GM21367 (cell line): ENCODE results near the gene STYXL1.

Experiments
- ATAC-seq: cut with Tn5 transposase; IDR thresholded peaks from one replicate; pipeline ENCODE4 v1.9.1; 2021; ENCODE audit not compliant: unreplicated experiment

STYXL1 gene

DNA sequence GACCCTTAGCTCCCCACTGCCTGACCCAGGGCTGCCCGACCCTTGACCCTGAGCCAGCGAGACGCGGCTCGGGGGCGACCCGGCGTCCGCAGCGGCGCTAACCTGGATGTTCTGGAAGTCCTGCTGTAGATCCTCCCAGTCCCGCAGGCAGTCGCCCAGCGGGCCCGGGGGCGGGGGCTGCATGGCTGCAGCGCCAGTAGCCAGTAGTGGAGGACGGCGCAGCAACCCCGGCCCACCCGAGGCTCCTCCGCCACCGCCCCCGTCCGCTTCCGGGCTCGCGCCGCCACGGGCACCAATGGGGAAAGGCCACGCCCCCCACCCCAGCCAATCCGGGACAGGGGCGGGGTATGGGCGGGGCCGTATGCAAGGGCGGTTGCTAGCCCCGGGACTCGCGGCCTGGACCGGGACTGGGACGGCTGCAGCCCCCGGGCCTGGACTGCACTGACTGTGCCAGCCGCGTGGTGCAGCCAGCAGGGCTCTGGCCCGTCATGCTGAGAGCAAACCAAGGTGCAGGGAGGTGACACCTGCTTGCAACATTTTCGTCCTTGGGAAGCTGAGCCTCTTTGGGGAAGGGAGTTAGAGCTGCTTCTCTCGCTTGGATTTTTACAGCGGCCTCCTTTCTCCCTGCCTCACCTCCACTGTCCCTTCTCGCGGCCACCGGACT, 53.3 kb downstream of the STYXL1 start, which contains the start of gene TMEM120A:
TMEM120A (minus strand) TSS at position 208 of the 664 bp plus-strand sequence; CDS start at position 183, 25 bp downstream.
- ATAC-seq: peak; percentile 87

- ATAC-seq: peak; percentile 15
These were observed 54.0 kb downstream of the STYXL1 start for GRCh38 chr7:75993689-75994387.

DNA sequence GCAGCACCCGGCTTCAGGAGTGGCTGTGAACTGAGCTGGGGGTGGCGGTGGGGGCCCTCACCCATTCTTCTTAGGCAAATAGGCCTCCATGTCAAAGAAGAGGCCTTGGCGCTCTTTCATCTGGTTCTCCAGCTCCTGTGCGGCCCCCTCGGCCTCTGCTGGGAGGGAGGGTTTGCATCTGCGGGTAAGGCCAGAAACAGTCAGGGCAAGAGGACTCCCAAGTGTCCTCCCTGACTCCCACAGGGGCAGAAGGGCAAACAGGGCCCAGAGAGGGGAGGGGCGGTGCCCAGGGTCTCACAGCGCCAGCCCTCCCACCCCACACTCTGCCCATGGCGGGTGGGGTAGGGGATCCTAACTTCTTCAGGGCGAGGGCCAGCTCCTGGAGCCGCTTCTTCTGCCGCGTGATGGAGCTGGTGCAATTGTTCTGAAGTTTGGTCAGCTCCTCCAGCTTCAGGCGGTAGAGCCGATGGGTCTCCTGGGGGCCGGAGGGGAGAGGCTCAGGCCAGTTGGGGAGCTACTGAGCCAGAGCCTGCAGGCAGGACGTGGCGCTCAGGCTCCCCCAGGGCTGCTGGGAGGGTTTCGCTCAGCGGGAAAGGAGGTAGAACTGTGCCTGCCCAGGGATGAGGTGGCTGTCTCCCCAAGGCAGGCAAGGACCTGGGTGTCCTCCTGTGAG, 55.6 kb downstream of the STYXL1 start:
- ATAC-seq: no peak

DNA sequence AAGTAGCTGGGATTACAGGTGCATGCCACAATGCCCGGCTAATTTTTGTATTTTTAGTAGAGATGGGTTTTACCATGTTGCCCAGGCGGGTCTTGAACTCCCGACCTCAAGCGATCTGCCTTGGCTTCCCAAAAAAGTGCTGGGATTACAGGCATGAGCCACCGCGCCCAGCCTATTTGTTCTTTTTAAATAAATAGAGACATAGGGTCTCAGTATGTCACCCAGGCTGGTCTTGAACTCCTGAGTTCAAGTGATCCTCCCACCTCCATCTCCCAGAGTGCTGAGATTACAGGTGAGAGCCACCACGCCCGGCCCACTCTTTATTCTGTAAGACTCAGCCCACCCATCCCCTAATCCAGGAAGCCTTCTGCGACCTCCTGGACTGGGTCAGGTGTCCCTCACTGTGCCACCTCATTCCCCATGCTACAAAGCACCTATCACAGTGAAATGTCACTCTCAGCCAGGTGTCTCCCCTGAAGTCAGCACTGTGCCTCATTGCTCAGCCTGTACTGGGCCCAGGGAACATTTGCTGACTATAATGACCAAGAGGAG, 56.2 kb downstream of the STYXL1 start:
- no peak for ATAC-seq

GRCh38 chr7:75989500-75990388, 58.1 kb downstream of the STYXL1 start:
- no peak for ATAC-seq

- no peak for ATAC-seq
These were observed 59.0 kb downstream of the STYXL1 start for GRCh38 chr7:75988568-75989499.

DNA sequence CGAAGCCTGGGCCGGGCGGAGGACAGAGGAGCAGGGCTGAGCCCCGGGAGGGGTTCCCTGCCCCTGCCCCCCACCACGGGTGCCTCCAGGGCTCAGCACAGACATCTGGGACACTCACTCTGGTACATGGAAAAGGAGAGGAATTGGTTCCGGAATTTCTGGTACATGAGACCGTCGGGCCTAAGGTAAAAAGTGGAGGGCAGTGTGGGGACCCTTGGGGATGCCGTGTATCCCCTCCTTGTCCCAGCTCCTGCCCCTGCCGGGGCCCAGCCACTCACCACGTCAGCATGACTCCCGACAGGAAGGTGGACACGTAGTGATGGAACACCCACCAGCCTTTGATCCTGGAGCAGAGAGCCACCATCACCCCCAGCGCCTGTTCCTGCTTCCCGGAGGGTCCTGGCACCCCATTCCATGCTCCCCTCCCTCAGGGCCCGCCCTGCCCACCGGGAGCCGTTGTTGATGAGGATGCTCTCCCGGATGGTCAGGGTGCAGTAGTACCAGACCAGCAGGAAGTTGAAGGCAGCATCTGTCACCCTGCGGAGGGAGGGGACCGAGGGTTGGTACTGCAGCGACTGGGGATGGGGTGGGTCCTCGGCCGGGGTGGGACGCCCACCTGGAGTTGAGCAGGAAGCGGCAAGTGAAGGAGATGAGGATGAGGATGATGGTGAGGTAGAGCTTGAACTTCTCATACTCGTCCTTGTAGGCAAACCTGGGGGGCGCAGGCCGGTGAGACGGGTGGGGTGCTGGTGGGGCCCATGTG, 59.8 kb downstream of the STYXL1 start:
- ATAC-seq: no peak

DNA sequence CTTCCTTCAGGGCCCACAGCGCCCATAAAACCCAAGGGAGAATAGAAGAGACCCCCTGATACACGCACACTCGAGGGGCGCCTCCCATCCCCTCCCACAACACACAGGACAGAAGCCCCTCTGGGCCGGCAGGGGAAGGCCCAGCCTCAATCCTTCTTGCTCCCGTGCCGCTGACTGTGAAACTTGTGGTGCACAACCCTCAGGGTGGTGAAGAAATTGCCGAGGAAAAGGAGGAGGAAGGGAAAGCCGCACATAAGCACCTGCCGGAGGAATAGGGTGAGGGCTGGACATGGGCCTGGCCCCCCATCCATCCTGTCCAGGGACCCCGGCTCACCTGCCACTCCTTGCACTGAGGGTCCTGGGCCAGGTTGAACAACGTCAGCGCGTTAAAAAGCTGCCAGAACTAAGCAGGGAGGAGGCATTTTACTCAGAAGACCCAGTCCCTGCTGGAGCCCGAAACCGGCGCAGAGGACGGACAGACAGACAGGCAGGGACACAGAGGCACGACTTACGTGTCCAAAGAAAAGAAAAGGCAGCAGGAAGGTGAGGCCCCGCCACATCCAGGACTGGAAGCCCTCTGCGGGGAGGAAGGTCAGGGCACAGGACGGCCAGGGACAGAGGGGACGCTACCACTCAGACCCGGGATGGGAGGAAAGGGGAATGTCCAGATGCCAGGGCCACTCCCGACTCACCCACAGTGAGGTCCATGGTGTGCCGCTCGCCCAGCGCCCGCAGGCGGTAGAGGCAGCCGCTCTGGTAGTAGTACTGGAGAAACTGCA, 60.6 kb downstream of the STYXL1 start:
- ATAC-seq: no peak

GRCh38 chr7:75986147-75986781, 61.5 kb downstream of the STYXL1 start:
- ATAC-seq: no peak

DNA sequence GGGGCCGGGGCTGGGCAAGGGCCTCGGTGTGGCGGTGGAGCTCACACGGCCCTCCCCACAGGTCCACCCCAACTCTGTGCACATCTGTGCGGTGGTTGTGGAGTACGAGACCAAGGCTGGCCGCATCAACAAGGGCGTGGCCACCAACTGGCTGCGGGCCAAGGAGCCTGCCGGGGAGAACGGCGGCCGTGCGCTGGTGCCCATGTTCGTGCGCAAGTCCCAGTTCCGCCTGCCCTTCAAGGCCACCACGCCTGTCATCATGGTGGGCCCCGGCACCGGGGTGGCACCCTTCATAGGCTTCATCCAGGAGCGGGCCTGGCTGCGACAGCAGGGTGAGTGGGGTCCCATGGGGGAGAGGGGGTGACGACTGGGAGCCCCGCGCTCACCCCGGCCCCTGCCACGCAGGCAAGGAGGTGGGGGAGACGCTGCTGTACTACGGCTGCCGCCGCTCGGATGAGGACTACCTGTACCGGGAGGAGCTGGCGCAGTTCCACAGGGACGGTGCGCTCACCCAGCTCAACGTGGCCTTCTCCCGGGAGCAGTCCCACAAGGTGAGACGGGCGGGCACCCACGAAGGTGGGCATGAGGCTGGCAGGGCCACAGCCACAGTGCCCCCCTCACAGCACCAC, 62.2 kb downstream of the STYXL1 start:
- ATAC-seq: no peak

DNA sequence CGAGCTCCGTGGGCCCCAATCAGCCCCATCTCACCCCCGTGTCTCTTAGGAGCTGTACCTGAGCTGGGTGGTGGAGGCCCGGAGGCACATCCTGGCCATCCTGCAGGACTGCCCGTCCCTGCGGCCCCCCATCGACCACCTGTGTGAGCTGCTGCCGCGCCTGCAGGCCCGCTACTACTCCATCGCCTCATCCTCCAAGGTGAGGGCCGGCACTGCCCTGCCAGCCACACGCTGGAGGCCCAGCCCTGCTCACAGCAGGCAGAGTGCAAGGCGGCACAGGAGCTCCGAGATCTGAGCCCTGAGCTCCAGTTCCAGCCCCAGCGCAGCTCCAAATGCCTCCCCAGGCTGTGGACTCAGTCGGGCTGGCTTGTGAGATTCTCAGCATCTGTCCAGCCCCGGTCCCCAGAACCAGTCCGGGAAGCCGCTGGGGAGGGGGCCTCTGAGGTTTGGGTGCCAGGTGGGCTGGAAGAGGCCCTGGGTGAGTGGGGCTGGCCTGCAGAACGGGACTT, 62.7 kb downstream of the STYXL1 start:
- no peak for ATAC-seq

DNA sequence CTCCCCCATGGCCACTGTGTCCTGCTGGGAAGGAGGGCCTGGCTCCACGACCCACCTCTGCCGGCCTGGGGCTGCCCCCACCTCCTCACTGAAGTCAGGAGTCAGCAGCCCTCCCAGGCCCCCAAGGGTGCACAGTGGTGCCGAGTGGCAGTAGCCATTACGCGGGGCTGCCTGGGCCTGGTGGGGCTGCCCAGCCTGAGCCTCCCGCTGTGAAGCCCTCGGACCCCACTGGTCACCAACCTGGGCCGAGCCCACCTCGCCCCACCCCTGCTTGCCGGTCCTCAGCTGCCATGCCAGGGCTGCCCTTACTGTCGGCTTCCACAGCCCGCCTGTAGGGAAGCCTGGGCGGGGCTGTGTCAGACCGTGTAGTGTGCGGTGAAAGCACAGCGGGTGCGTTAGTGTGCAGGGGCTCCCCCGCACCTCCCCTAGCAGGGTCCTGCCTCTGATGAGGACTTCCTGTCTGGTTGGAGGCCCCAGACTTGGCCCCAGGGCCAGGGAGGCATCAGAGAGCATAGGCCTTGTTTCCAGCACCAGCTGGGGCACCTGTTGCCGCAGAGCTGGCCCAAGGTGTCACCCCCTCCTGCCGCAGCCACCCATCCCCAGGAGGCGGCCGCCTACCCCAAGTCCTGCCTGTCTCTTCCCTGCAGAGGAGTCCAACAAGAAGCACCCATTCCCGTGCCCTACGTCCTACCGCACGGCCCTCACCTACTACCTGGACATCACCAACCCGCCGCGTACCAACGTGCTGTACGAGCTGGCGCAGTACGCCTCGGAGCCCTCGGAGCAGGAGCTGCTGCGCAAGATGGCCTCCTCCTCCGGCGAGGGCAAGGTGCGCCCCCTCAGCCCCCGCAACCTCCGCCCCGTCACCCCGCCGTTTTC, 63.4 kb downstream of the STYXL1 start:
- ATAC-seq: no peak

DNA sequence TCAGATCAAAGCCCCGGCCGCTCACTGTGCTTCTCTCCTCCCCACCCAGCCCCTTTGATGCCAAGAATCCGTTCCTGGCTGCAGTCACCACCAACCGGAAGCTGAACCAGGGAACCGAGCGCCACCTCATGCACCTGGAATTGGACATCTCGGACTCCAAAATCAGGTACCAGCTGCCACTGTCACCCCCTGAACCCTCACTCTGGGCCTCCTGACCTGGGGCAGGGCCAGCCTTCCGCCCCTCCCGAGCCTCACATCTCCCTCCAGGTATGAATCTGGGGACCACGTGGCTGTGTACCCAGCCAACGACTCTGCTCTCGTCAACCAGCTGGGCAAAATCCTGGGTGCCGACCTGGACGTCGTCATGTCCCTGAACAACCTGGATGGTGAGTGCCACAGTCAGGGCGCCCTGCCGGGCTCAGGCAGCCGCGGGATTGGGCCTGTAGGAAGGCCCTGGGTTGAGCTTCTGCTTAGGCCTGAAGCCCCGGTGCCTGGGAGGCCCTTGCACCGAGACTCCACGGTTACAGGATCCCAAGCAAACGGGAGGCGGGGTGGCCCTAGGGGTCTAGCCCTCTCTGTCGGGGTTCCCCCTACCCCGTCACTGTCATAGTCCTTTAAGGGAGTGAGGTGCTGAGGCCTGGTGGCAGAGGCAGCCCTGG, 64.2 kb downstream of the STYXL1 start:
- no peak for ATAC-seq

DNA sequence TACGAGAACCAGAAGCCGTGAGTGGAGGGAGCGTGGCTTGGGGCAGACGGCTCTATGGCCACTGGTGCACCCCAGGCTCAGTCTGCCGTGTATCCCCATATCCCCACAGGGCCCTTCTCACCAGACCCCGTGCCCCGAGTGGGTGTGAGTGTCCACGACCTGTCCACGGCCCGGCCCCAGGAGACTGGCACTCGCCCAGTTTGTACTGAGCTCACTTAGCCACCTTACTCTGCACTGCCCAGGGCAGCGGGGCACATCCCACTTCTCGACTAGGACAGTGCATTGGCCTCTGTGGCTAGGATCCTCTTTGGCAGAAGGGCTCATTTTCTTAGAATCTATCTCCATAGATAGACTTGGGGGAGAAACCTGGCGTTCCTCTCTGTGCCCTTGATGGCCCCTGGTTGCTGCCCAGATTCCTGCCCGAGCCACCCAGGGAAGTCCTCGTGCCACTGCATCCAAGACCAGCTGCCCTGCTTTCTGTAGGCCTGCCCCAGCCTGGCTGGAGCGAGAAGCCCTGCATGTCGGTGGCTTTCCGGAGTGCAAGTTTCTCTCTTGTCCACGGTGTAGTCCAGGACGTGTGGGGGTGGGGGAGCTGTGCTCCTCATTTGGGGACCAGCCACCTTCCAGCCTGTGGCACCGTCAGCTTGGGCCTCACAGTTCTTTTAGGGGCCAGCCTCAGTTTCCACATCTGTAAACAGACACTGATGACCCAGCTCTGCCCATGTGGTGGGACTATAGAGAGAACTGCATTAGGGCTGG, 65.3 kb downstream of the STYXL1 start:
- ATAC-seq: no peak
